ENCODE results near the gene ADD2.

GRCh38 chr2:70707706-70708105, 60.3 kb downstream of the ADD2 start:
- TF ChIP-seq POLR2A (IDR thresholded peaks at IDR 0.05) (no peak), CTCF (IDR thresholded peaks at IDR 0.05) (no peak)
